HL-60/S4 treated with phorbol 12-myristate 13-acetate at 8.2 ng/mL for 4 days and 3 days (cell line): ENCODE results near the gene DOCK2.
"Not testable (repeated sequence)": the region's sequence is repeated elsewhere in the genome, so short reads cannot be mapped to it uniquely, and the experiment has no call there.

ENCODE experiments used
- in situ Hi-C: fragments of 300-500 bp; cut with MboI; formaldehyde crosslinking; loops from 2 replicates; pipeline ENCODE4 v1.15.0; 2022; ENCODE audit warnings: low sequenced_read_pairs

The DOCK2 gene

GRCh38 chr5:169637085-169637548, at the start of gene DOCK2:
Gene DOCK2, plus strand, starts transcription at chr5:169637275. Its CDS starts 52 bp downstream, at chr5:169637327.
- in situ Hi-C loops, result no loop called here

GRCh38 chr5:169590602-169591001, 46.5 kb upstream of the DOCK2 start:
- in situ Hi-C loops, result no loop called here

DNA sequence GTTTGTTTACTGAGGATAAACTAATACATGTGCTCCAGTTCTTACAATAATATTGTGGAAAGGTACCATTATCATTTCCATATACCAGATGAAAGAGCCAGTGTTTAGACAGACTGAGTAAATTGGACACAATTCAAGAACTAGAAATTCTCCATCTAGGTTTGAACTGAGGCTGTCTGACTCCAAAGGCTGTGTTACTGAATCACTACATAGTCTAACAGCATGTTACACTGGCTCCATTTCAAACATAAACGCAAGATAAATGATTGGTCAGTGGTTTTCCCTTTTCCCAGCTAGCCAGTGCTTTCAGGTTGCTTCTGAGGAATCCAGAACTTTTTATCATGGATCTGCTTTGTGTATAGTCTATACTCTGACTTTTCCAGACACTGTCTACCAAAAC, 45.4 kb upstream of the DOCK2 start:
- in situ Hi-C loops, result no loop called here

GRCh38 chr5:169592937-169593650, 44.0 kb upstream of the DOCK2 start:
- in situ Hi-C loops, result no loop called here

DNA sequence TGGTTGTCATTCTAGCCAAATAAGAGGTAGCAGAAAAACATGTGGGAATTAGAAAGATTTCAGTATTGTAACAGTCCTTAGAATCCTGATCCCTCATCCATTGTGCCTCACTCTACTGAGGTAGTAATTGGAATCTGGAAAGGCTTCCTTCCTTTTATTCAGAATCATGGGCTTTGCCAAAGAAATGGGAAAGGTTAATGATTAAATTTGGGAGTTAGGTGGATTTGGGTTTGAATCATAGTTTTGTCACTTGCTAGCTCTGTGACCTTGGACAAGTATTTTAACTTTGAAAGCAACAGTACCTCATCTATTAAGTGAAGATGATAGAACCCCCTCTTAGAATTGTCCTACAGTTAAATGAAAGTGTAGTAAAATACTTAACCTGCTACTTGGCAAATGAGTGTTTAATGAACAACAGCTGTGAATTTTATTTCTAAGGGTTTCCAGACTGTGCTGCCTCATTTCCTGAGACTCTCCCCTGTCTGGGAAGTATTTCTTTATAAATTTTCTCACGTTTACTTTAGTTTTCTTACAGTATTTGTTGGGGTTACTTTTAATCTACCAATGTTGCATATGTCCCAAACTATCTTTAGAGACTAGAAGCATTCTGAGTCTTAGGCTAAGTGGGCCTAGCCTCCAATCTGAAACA, 41.8 kb upstream of the DOCK2 start:
- in situ Hi-C loops, result no loop called here

DNA sequence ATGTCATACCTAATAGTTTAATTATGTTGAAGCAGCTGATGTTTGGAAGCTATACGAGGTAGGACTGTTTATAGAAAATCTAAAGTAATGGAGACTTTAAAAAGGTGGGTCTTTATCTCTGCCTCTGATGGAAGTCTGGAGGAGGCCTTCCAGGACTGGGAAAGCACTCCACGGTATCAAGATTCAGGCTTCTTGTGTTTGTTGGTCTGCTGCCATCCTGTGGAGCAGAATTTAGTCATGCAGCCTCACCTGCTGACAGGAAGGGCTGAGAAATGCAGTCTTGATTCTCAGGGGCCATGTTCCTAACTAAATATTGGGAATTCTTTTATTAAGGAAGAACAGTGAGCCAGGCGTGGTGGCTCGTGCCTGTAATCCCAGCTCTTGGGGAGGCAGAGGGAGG, 37.6 kb upstream of the DOCK2 start:
- in situ Hi-C loops, result no loop called here

- in situ Hi-C loops, result no loop called here
Measured at GRCh38 chr5:169602535-169602934, 34.5 kb upstream of the DOCK2 start.

- in situ Hi-C loops, result no loop called here
Measured at GRCh38 chr5:169606279-169606678, 30.8 kb upstream of the DOCK2 start.

GRCh38 chr5:169607882-169608281, 29.2 kb upstream of the DOCK2 start:
- in situ Hi-C loops, result no loop called here

DNA sequence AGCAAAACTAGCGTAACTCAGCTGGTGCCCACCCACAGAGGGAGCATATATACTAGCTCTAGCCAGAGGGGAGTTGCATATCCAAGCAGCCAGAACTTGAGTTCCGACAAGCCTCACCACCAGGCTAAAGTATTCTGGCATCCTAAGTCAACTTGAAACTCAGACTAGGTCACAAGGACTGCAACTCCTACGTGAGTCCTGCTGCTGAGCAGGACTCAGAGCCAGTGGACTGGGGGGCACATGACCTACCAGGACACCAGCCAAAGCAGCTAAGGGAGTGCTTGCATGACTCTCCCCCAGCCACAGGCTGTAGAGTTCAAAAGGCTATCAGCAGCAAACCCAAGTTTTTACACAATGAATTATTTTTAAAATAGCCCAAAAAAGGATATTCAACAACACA, 27.4 kb upstream of the DOCK2 start:
- in situ Hi-C loops, result no loop called here

- in situ Hi-C loops, result no loop called here
Measured at GRCh38 chr5:169610606-169611005, 26.5 kb upstream of the DOCK2 start.

GRCh38 chr5:169615561-169615960, 21.5 kb upstream of the DOCK2 start:
- in situ Hi-C loops, result no loop called here

DNA sequence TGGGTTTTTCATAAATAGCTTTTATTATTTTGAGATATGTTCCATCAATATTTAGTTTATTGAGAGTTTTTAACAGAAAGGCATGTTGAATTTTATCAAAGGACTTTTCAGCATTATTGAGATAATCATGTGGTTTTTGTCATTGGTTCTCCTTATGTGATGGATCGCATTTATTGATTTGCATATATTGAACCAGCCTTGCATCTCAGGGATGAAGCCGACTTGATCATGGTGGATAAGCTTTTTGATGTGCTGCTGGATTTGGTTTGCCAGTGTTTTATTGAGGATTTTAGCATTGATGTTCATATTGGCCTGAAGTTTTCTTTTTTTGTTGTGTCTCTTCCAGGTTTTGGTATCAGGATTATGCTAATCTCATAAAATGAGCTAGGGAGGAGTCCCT, 12.8 kb upstream of the DOCK2 start:
- in situ Hi-C loops, result not testable (repeated sequence)

DNA sequence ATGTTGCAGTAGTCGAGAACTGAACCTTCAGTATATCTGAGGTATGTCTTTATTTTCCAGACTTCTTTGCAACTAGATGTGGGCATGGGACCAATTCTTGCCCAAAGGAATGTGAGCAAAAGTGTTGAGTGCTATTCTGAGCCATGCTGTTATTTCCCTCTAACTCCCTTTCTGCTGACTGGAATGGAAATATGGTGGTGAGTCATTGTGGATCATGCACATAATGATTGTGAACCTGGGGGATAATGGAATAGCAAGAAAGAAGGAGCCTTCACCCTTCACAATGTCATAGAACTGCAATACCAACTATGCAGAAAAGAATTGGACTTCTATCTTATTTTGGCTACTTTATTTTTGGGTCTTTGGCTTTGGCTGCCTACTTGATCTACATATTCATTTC, 10.3 kb upstream of the DOCK2 start:
- in situ Hi-C loops, result no loop called here

GRCh38 chr5:169627551-169627950, 9.5 kb upstream of the DOCK2 start:
- in situ Hi-C loops, result no loop called here

- in situ Hi-C loops, result no loop called here
Measured at GRCh38 chr5:169628892-169629291, 8.2 kb upstream of the DOCK2 start.

- in situ Hi-C loops, result no loop called here
Measured at GRCh38 chr5:169629847-169630548, 7.1 kb upstream of the DOCK2 start.

DNA sequence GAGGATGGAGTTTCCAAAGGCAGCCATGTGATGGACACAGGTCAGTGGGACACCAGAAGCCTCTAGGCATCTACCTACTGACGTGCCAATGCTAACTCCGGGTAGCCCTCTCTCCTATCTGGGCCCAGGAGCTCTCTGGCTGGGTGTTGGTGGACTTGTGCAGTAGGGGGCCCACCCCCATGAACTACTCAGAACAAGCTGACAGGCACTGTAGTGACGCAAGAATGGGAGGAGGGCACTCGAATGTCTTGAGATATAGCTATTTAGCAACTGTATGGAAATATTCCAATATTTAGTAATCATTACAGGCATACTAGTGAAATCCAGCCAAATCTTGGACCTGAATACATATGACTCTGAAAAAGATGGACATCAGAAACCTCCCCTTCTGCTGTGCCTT, 5.7 kb upstream of the DOCK2 start:
- in situ Hi-C loops, result no loop called here

GRCh38 chr5:169632946-169633345, 4.1 kb upstream of the DOCK2 start:
- in situ Hi-C loops, result no loop called here

- in situ Hi-C loops, result no loop called here
Measured at GRCh38 chr5:169634606-169635005, 2.5 kb upstream of the DOCK2 start.

- in situ Hi-C loops, result no loop called here
Measured at GRCh38 chr5:169635936-169636335, 1.1 kb upstream of the DOCK2 start.

DNA sequence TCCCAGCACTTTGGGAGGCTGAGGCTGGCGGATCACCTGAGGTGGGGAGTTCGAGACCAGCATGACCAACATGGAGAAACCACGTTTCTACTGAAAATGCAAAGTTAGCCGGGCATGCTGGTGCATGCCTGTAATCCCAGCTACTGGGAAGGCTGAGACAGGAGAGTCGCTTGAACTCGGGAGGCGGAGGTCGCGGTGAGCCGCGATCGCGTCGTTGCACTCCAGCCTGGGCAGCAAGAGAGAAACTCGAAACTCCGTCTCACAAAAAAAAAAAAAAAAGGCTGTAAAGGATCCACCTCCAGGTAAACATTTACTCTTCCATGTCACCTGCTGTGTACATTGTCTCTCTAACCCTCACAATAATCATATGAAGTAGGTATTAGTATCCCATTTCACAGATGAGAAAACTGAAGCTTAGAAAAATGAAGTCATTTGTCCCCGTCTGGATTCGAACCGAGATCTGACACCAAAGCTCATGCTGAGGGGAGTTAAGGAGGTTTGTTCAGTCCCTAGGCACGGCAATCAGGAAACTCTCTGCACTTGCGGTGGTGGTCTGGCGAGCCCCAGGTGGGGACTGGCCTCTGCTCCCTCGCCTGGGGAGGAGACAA, 494 bp upstream of the DOCK2 start:
- in situ Hi-C loops, result no loop called here
